Measurements from ENCODE around the gene TLX2.
"Not testable (repeated sequence)": the region's sequence is repeated elsewhere in the genome, so short reads cannot be mapped to it uniquely, and the experiment has no call there.

TLX2 gene

GRCh38 chr2:74554820-74555531 lies 40.7 kb downstream of the TLX2 start:
- no peak for DNase-seq (ENCODE audit: low read depth in 2 of 2)

- DNase-seq (ENCODE audit: low read depth in 2 of 2) = no peak
Measured at GRCh38 chr2:74555610-74556103, 41.4 kb downstream of the TLX2 start.

GRCh38 chr2:74556159-74556558 lies 41.9 kb downstream of the TLX2 start:
- DNase-seq (ENCODE audit: low read depth in 2 of 2) = no peak

GRCh38 chr2:74556831-74557370 lies 42.7 kb downstream of the TLX2 start:
- DNase-seq (ENCODE audit: low read depth in 2 of 2) = no peak

GRCh38 chr2:74558284-74559230 lies 44.3 kb downstream of the TLX2 start:
- DNase-seq (ENCODE audit: low read depth in 2 of 2) = no peak

GRCh38 chr2:74559912-74560311 lies 45.7 kb downstream of the TLX2 start:
- no peak for DNase-seq (ENCODE audit: low read depth in 2 of 2)

GRCh38 chr2:74560591-74560990 lies 46.3 kb downstream of the TLX2 start:
- no peak for DNase-seq (ENCODE audit: low read depth in 2 of 2)

GRCh38 chr2:74561022-74561421 lies 46.8 kb downstream of the TLX2 start:
- DNase-seq (ENCODE audit: low read depth in 2 of 2) = not testable (repeated sequence)

GRCh38 chr2:74562126-74562775 lies 48.0 kb downstream of the TLX2 start:
- no peak for DNase-seq (ENCODE audit: low read depth in 2 of 2)

GRCh38 chr2:74564222-74564621 lies 50.0 kb downstream of the TLX2 start:
- no peak for DNase-seq (ENCODE audit: low read depth in 2 of 2)

- DNase-seq (ENCODE audit: low read depth in 2 of 2) = no peak
Measured at GRCh38 chr2:74566076-74566753, 52.0 kb downstream of the TLX2 start.

- DNase-seq (ENCODE audit: low read depth in 2 of 2) = no peak
Measured at GRCh38 chr2:74566754-74567085, 52.5 kb downstream of the TLX2 start.
